AG04450 (cell line): ENCODE measurements around the gene HSPG2. TPM values are rescaled to one million over a fixed set of nuclear protein-coding genes. Genes with fewer than 3 reads are reported as not detected.

Source experiments
- CTCF ChIA-PET: fragments of 300-600, 350-600 bp; formaldehyde crosslinking; extraction: SDS; loops from one replicate; lab custom pipeline; 2022; ENCODE audit warnings: antibody characterized with exemption, inconsistent platforms; lab: Charles Lee
- POLR2A ChIA-PET: fragments of 350-600 bp; formaldehyde crosslinking; extraction: SDS; loops from one replicate; lab custom pipeline; 2021; ENCODE audit warnings: antibody characterized with exemption, inconsistent platforms; lab: Yijun Ruan, JAX
- DNase-seq: peaks from one replicate; pipeline ENCODE4 v3.0.0-alpha.2; 2011; ENCODE audit warnings: low read depth, low spot score
- H3K27ac ChIP-seq: one replicate; pipeline ENCODE4 v1.5.1; 2012; ENCODE audit warnings: low read depth, low read length, control low read depth
- H3K27me3 ChIP-seq: one replicate; pipeline ENCODE4 v1.6.0; 2012; ENCODE audit warnings: low read length; ENCODE audit not compliant: control insufficient read depth, insufficient read depth
- H3K4me3 ChIP-seq: 2 replicates; pipeline ENCODE4 v1.5.1; 2011; ENCODE audit warnings: mild to moderate bottlenecking, low read depth, low read length, control low read depth
- H3K9me3 ChIP-seq: 2 replicates; pipeline ENCODE4 v1.5.1; 2012; ENCODE audit warnings: low read length; ENCODE audit not compliant: control insufficient read depth, insufficient read depth
- polyA plus RNA-seq: library from polyadenylated mRNA; depleted of rRNA; stranded (reverse); fragments of >200 nt; gene quantifications from 2 replicates; pipeline ENCODE4 v1.2.3, GENCODE V29; 2011
- TF ChIP-seq, protein P1 (sequence below): IDR thresholded peaks from 2 replicates; pipeline ENCODE4 v1.5.1; 2011; ENCODE audit warnings: low read depth, low read length, control low read depth, inconsistent platforms

HSPG2 gene
- polyA plus RNA-seq, 1 experiment = 9.7 TPM

DNA sequence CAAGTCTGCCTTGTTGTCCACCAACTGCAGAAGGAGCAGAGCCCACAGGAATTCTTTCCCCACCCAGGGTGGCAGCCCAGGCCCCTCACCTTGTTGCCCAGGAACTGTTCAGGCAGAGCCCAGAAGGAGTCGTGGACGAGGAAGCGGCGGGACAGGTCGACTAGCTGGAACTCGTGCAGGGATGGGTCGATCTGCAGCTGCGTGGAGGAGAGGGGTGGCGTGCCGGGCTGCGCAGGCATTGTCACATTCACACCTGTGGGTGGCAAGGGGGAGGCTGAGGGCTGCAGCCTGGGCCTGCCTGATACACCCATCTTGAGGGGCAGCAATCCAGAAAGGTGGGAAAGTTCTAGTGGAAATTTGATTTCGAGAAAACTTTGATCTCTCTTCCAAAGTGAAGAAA lies 55.9 kb downstream of the HSPG2 start:
- H3K27ac ChIP-seq = no peak overlapping the region
- no peaks in the 10 kb centered on the region for H3K27me3 ChIP-seq
- TF ChIP-seq, protein P1, sequence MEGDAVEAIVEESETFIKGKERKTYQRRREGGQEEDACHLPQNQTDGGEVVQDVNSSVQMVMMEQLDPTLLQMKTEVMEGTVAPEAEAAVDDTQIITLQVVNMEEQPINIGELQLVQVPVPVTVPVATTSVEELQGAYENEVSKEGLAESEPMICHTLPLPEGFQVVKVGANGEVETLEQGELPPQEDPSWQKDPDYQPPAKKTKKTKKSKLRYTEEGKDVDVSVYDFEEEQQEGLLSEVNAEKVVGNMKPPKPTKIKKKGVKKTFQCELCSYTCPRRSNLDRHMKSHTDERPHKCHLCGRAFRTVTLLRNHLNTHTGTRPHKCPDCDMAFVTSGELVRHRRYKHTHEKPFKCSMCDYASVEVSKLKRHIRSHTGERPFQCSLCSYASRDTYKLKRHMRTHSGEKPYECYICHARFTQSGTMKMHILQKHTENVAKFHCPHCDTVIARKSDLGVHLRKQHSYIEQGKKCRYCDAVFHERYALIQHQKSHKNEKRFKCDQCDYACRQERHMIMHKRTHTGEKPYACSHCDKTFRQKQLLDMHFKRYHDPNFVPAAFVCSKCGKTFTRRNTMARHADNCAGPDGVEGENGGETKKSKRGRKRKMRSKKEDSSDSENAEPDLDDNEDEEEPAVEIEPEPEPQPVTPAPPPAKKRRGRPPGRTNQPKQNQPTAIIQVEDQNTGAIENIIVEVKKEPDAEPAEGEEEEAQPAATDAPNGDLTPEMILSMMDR = no peak
- POLR2A ChIA-PET = no interaction called here
- no peaks in the 10 kb centered on the region for H3K9me3 ChIP-seq
- DNase-seq = no peak
- CTCF ChIA-PET = interaction anchor here (0.7 to 0.9 kb wide), 2 partner anchors 14 to 535 kb away, joined by 6 to 7 read pairs; no protein-coding TSS in a partner anchor
- no peak overlapping the region for H3K4me3 ChIP-seq

DNA sequence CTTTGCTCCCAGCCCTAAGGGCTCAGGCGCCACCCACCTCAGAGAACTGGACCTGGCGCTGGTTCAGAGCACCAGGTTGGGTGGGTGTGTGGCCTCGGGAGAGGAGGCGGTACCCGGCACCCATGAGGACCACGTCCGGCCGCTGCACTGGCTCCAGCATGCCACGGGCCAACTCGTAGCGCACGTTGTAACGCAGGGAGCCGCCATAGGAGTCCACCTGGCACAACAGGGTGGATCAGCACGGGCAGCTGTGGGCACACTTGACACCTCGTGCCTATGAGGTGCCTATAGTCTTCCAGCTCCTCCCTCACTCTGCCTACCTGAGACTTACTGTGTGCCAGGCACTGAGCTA lies 56.5 kb downstream of the HSPG2 start:
- Histone ChIP-seq H3K4me3 (no peak overlapping the region), H3K9me3 (no peaks in the 10 kb centered on the region), H3K27ac (no peak overlapping the region), H3K27me3 (no peaks in the 10 kb centered on the region)
- TF ChIP-seq, protein P1 = no peak
- CTCF ChIA-PET = no interaction called here
- no peak for DNase-seq
- POLR2A ChIA-PET = no interaction called here

DNA sequence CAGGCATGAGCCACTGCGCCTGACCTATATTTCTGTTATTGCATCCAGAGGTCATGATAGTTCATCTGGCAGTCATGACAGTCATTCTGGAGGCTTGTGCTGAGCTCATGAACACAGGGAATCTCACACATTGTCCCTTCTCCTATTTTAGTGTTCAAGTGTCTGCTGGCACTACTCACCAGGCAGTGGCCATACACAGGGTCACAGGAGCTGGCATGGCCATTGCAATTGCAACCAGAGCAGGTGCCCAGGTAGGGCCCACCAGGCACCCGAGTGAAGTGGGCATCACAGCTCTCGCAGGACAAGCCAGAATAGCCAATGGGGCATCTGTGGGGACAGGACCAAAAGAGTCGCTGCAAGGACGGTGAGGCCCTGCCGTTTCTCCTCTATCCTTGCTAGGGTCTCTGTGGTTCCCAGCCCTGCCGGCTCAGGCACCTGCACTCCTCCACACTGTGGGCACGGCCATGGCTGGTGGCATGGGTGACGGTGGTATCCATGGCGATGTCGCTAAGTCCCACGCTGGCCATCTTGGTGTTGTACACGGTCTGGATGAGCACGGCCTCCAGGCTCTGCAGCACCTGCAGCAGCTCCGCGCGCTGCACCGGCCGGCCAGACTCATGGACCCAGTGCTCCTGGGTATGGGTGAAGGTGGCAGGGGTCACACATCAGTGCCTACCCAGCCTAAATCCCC lies 57.0 kb downstream of the HSPG2 start:
- Histone ChIP-seq H3K27ac (no peak overlapping the region), H3K9me3 (no peaks in the 10 kb centered on the region), H3K27me3 (no peaks in the 10 kb centered on the region), H3K4me3 (no peak overlapping the region)
- no peak for DNase-seq
- TF ChIP-seq, protein P1 = no peak
- CTCF ChIA-PET = no interaction called here
- POLR2A ChIA-PET = interaction anchor here (0.7 kb wide), 1 partner anchor 16 kb away, joined by 3 read pairs; no protein-coding TSS in a partner anchor

DNA sequence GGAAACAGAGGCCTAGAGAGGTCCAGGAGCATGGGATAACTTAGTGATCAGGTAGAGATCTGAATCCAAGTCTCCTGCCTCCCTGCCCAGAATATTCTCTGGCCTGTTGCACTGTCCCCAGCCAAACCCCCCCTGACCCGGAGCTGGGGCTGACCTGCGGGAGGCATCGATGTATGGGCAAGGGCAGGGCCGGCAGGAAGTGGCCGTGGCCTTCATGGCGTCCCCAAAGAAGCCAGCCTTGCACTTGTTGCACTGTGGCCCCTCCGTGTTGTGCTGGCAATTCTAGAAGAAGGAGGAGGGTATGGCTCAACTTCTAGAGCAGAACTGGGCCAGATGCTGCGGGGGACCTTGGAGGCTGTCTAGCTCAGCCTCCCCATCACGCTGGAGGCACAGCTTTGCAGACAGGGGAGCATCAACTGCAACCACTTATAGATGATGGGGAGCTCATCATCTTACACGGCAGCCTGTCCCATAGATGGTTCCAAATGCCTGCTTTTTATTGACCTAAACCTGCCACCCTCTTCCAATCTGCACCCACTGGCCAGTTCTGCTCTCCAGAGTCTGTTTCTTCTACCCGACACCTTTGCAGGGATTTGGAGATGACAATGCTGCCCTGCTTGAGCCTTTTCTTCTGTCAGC lies 58.2 kb downstream of the HSPG2 start:
- ChIA-PET CTCF (no interaction called here), POLR2A (no interaction called here)
- TF ChIP-seq, protein P1 = no peak
- Histone ChIP-seq H3K9me3 (no peaks in the 10 kb centered on the region), H3K4me3 (no peak overlapping the region), H3K27me3 (no peaks in the 10 kb centered on the region), H3K27ac (no peak overlapping the region)
- no peak for DNase-seq
